SU-DHL-6 (cell line): Measurements from ENCODE around the gene PREX1.

Source experiments
- EZH2phosphoT487 ChIP-seq: fragments of 200-600 bp; sonication (generic), shearing (Covaris generic); conservative IDR thresholded peaks from 2 replicates; pipeline ENCODE4 v1.6.1; 2018; ENCODE audit warnings: mild to moderate bottlenecking, antibody characterized with exemption, low read length, moderate library complexity, mixed read lengths
- TF ChIP-seq, protein P1 (sequence below): fragments of 200-600 bp; sonication (generic); IDR thresholded peaks from one replicate; pipeline ENCODE4 v1.5.1; 2017; ENCODE audit warnings: antibody characterized with exemption, mild to moderate bottlenecking, low read length, moderate library complexity; ENCODE audit not compliant: insufficient read depth, poor library complexity, severe bottlenecking

GRCh38 chr20:48803176-48804053, 24.4 kb downstream of the PREX1 start:
- TF ChIP-seq, protein P1, sequence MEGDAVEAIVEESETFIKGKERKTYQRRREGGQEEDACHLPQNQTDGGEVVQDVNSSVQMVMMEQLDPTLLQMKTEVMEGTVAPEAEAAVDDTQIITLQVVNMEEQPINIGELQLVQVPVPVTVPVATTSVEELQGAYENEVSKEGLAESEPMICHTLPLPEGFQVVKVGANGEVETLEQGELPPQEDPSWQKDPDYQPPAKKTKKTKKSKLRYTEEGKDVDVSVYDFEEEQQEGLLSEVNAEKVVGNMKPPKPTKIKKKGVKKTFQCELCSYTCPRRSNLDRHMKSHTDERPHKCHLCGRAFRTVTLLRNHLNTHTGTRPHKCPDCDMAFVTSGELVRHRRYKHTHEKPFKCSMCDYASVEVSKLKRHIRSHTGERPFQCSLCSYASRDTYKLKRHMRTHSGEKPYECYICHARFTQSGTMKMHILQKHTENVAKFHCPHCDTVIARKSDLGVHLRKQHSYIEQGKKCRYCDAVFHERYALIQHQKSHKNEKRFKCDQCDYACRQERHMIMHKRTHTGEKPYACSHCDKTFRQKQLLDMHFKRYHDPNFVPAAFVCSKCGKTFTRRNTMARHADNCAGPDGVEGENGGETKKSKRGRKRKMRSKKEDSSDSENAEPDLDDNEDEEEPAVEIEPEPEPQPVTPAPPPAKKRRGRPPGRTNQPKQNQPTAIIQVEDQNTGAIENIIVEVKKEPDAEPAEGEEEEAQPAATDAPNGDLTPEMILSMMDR = no peak
- no peak for TF ChIP-seq EZH2phosphoT487
